Tibial nerve (tissue), 4 donors: ENCODE measurements around the gene GIPC3. TPM values are rescaled to one million over a fixed set of nuclear protein-coding genes. Genes with fewer than 3 reads are reported as not detected.

ENCODE experiments used
- DNase-seq, 2 donors: peaks; one replicate each; pipeline ENCODE4 v3.0.0-alpha.2; 2019; ENCODE audit warnings: low spot score in 2 of 2
- H3K27ac ChIP-seq, 4 donors: fragments of 200-600 bp; sonication (generic) in 3 of 4; one replicate each; pipeline ENCODE4 v1.5.1; 2017 to 2019; ENCODE audit warnings: mild to moderate bottlenecking in 1 of 4
- H3K27me3 ChIP-seq, 2 donors: fragments of 200-600 bp; sonication (generic) in 1 of 2; one replicate each; pipeline versions ENCODE4 v1.5.1 to v1.6.0; 2017 to 2019
- H3K36me3 ChIP-seq, 3 donors: fragments of 200-600 bp; sonication (generic); one replicate each; pipeline ENCODE4 v1.5.1; 2018 to 2019
- H3K4me1 ChIP-seq, 4 donors: fragments of 200-600 bp; sonication (generic) in 3 of 4; one replicate each; pipeline ENCODE4 v1.5.1; 2017 to 2019
- H3K4me3 ChIP-seq, 4 donors: fragments of 200-600 bp; sonication (generic) in 3 of 4; one replicate each; pipeline ENCODE4 v1.5.1; 2017 to 2019; ENCODE audit warnings: mild to moderate bottlenecking in 1 of 4, moderate library complexity in 1 of 4
- H3K9me3 ChIP-seq, 4 donors: fragments of 200-600 bp; sonication (generic) in 3 of 4; one replicate each; pipeline ENCODE4 v1.5.1; 2017 to 2019
- EP300 ChIP-seq, 2 donors: sonication (generic); formaldehyde crosslinking; IDR thresholded peaks; one replicate each; pipeline ENCODE4 v1.6.1; 2017; ENCODE audit warnings: antibody characterized with exemption in 2 of 2, mild to moderate bottlenecking in 1 of 2
- POLR2A ChIP-seq, 2 donors: fragments of 450-650 bp; IDR thresholded peaks; one replicate each; pipeline ENCODE4 v1.6.1; 2017; ENCODE audit warnings: antibody characterized with exemption in 2 of 2, mild to moderate bottlenecking in 2 of 2, moderate library complexity in 2 of 2
- WGBS, 2 donors: methylation state at CpG; one replicate each; pipeline ENCODE4 v1.1.5; 2018; 5-methylcytosine and 5-hydroxymethylcytosine counted together
- total RNA-seq, 4 donors: library from RNA; depleted of rRNA; stranded (reverse); fragments of >200 nt; gene quantifications; one replicate each; pipeline ENCODE4 v1.1.0, GENCODE V29; 2016
- TF ChIP-seq, protein P1 (sequence below), 5 experiments: fragments of 200-600 bp in 3 of 5; fragments of 450-650 bp in 2 of 5; sonication (generic) in 3 of 5; IDR thresholded peaks; one replicate each; pipeline ENCODE4 v1.5.1; 2016 to 2019; ENCODE audit warnings: antibody characterized with exemption in 5 of 5, mild to moderate bottlenecking in 3 of 5, moderate library complexity in 2 of 5

GIPC3 gene
- total RNA-seq, 4 donors from 2014 or later: 0.21 to 2.4 (median 1.1) TPM

DNA sequence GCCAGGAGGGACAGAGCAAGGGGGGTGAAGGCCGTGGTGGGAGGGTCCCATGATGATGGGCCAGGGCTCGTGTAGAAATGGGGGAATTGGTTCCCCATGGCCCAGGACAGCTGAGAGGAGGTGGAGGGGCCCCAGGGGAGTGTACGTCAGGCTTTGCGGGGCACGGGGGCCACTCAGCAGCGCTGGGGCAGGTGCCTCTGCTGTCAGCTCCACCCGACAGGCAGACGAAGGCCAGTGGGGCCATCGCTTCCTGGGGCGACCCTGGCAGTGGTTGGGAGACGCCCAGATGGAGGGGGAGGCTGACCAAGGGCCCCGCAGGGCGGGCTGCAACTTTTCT lies 48.2 kb upstream of the GIPC3 start:
- Histone ChIP-seq H3K4me1 (peaks cover 0 to 42% (median 30%) of the 10 kb centered on the region in 4 donors), H3K4me3 (peak overlapping the region in 3 of 4 donors; percentile 11 to 41 (median 13)), H3K9me3 (no peaks in the 10 kb centered on the region), H3K27ac (peak overlapping the region; percentile 82 to 96 (median 90)), H3K27me3 (no peaks in the 10 kb centered on the region), H3K36me3 (peaks cover 12 to 57% (median 18%) of the 10 kb centered on the region in 3 donors)
- TF ChIP-seq, protein P1, sequence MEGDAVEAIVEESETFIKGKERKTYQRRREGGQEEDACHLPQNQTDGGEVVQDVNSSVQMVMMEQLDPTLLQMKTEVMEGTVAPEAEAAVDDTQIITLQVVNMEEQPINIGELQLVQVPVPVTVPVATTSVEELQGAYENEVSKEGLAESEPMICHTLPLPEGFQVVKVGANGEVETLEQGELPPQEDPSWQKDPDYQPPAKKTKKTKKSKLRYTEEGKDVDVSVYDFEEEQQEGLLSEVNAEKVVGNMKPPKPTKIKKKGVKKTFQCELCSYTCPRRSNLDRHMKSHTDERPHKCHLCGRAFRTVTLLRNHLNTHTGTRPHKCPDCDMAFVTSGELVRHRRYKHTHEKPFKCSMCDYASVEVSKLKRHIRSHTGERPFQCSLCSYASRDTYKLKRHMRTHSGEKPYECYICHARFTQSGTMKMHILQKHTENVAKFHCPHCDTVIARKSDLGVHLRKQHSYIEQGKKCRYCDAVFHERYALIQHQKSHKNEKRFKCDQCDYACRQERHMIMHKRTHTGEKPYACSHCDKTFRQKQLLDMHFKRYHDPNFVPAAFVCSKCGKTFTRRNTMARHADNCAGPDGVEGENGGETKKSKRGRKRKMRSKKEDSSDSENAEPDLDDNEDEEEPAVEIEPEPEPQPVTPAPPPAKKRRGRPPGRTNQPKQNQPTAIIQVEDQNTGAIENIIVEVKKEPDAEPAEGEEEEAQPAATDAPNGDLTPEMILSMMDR (IDR thresholded peaks at IDR 0.05): no peak
- TF ChIP-seq POLR2A (IDR thresholded peaks at IDR 0.05): no peak
- no peak for TF ChIP-seq EP300 (IDR thresholded peaks at IDR 0.05)
- DNase-seq: no peak
- 20 to 39% methylated on average over 13 of the region's 13 CpGs for WGBS, 2 donors

DNA sequence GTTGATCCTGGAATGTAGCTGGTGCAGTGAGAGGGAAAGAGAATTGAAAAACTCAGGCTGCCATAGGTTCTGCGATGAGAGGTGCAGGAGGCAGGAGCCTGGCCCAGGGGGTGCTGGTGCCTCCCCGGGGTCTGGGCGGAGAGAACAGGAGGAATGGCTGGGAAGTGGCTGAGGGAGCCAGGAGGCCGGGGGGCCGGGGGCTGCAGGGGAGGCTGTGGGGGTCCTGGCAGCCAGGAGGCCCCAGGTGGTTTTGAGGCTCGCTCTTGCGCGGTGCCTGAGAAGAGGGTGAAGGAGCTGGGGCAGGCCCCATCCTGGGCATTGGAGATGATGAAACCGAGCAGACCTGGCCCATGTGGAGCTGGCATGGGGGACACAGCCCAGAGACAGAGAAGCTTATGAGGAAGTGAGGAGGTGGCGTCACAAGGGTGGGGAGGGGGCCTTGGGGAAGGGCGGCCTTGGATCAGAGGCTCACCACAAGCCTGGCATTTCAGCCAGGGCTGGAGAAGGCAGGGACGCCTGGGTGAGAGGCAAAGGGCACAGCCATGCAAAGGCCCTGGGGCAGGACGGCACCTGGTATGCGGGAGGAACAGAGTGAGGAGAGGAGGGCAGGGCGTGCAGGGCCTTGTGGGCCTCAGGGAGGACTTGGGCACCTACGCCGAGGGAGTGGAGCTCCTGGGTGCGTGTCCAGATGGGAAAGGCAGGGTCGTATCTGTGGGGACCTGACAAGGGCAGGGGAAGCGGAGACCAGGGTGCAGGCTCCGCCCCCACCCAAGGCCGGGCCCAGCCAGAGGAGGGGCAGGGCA lies 47.6 kb upstream of the GIPC3 start:
- Histone ChIP-seq H3K27me3 (no peaks in the 10 kb centered on the region), H3K27ac (peak overlapping the region; percentile 82 to 96 (median 90)), H3K9me3 (no peaks in the 10 kb centered on the region), H3K4me3 (peak overlapping the region in 3 of 4 donors; percentile 11 to 41 (median 13)), H3K36me3 (peaks cover 10 to 52% (median 17%) of the 10 kb centered on the region in 3 donors), H3K4me1 (peaks cover 0 to 42% (median 30%) of the 10 kb centered on the region in 4 donors)
- TF ChIP-seq, protein P1 (IDR thresholded peaks at IDR 0.05): no peak
- no peak for TF ChIP-seq POLR2A (IDR thresholded peaks at IDR 0.05)
- TF ChIP-seq EP300 (IDR thresholded peaks at IDR 0.05): no peak
- WGBS, 2 donors: 64 to 74% methylated on average over 22 of the region's 22 CpGs
- no peak for DNase-seq

DNA sequence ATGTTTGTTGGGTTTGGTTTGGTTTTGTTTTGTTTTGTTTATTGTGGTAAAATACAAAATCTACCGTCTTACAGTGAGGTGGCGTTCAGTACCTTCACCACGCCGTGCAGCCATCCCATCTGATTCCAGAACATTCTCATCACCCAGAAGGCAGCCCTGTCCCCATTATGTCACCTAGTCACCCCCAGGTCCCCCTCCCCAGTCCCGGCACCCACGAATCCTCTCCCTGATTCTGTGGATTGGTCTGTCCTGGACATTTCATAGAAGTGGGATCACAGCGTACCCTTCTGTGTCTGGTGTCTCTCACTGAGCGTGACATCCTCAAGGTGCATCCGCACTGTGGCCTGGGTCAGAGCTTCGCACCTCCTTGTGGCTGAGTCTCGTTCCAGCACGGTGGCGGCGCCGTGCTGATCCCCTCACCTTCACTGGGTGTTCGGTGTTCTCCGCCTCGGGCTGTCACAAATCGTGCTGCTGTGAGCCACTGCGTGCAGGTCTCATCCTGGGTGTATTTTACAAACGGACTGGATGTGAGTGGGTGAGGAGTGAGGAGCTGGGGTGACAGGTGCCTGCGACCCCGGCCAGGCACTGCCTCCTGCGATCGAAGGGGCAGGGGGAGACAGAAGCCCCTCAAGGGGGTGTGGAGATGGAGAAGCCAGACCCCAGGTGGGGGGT lies 46.9 kb upstream of the GIPC3 start:
- Histone ChIP-seq H3K4me3 (no peak overlapping the region), H3K4me1 (peaks cover 0 to 48% (median 30%) of the 10 kb centered on the region in 4 donors), H3K27ac (peak overlapping the region; percentile 82 to 96 (median 90)), H3K36me3 (peaks cover 7 to 52% (median 12%) of the 10 kb centered on the region in 3 donors), H3K9me3 (no peaks in the 10 kb centered on the region), H3K27me3 (no peaks in the 10 kb centered on the region)
- TF ChIP-seq, protein P1 (IDR thresholded peaks at IDR 0.05): no peak
- no peak for TF ChIP-seq EP300 (IDR thresholded peaks at IDR 0.05)
- no peak for TF ChIP-seq POLR2A (IDR thresholded peaks at IDR 0.05)
- WGBS, 2 donors: 77 to 83% methylated on average over 24 to 25 of the region's 25 CpGs
- DNase-seq: no peak

DNA sequence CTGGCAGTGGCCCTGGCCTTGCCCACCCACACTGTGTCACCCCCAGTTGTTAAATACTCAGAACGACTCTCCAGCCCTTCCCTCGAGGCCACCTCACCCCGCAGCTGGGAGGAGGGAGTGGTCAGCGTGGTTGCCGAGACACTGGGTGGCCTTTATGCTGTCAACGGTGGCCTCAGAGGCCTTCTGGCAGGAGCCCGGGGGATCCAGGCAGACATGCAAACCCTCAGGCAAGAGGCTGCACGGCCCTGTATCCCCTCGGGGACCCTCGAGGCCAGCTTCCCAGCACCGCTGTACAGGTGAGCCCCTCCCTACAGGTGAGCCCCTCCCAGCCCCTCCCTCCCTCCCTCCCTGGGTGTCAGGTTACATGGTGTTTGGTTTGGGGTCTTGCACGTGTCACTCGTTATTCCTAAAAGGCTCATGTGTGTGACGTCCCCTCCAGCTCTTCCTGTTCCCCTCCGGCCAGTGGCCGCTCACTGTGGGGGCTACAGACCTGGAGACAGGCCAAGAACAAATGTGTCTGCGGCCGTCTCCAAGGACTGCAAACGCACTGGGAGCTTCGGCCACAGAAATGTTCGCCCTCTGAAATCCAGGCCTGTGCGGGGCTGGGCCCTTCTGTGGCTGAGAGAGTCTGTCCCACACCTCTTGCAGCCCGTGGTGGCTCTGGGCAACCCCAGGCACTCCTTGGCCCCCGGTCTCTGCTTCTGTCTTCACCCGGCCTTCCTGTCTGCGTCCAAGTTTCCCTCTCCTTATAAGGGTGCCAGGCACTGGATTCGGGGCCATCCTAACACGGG lies 46.1 kb upstream of the GIPC3 start, which contains the start of gene TEKTIP1:
TEKTIP1 (plus strand) TSS at position 210 of the 791 bp plus-strand sequence; CDS start at position 214, 4 bp downstream.
- H3K9me3 ChIP-seq: no peaks in the 10 kb centered on the region
- TF ChIP-seq, protein P1 (IDR thresholded peaks at IDR 0.05): no peak
- TF ChIP-seq POLR2A (IDR thresholded peaks at IDR 0.05) (no peak), EP300 (IDR thresholded peaks at IDR 0.05) (no peak)
- H3K27me3 ChIP-seq: no peaks in the 10 kb centered on the region
- H3K27ac ChIP-seq: peak within 1 kb of the TSS; percentile 82 to 96 (median 90)
- 38 to 48% methylated on average over 26 of the region's 28 CpGs for WGBS, 2 donors
- no peak for DNase-seq
- peaks cover 7 to 52% (median 11%) of the 10 kb centered on the region in 3 donors for H3K36me3 ChIP-seq
- H3K4me3 ChIP-seq: no peak within 1 kb of the TSS
- H3K4me1 ChIP-seq: peaks cover 0 to 56% (median 30%) of the 10 kb centered on the region in 4 donors
